Measurements from ENCODE around the gene CCDC127. TPM values are rescaled to one million over a fixed set of nuclear protein-coding genes. Genes with fewer than 3 reads are reported as not detected.

The CCDC127 gene
- total and polyA plus RNA-seq, 2 donors, result 5.7 to 6.5 TPM

- 88% methylated on average over 16 of the region's 16 CpGs for WGBS
- Histone ChIP-seq H3K27ac (ENCODE audit: low read depth) (no peak overlapping the region), H3K36me3 (ENCODE audit: insufficient read depth) (no peaks in the 10 kb centered on the region), H3K4me3 (ENCODE audit: low read depth, low read length) (no peak overlapping the region), H3K4me1 (ENCODE audit: insufficient read depth) (no peaks in the 10 kb centered on the region)
- no peak for DNase-seq (ENCODE audit: extremely low spot score)
These were observed 43.0 kb downstream of the CCDC127 start for GRCh38 chr5:174876-175465.

- no peak for DNase-seq (ENCODE audit: extremely low spot score)
- 96% methylated on average over 5 of the region's 5 CpGs for WGBS
- no peaks in the 10 kb centered on the region for H3K36me3 ChIP-seq (ENCODE audit: insufficient read depth)
- H3K4me1 ChIP-seq (ENCODE audit: insufficient read depth), result no peaks in the 10 kb centered on the region
- no peak overlapping the region for H3K4me3 ChIP-seq (ENCODE audit: low read depth, low read length)
- no peak overlapping the region for H3K27ac ChIP-seq (ENCODE audit: low read depth)
These were observed 43.7 kb downstream of the CCDC127 start for GRCh38 chr5:174291-174600.

- no peak for DNase-seq (ENCODE audit: extremely low spot score)
- 85% methylated on average over 22 of the region's 22 CpGs for WGBS
These were observed 44.3 kb downstream of the CCDC127 start for GRCh38 chr5:173392-174290.

GRCh38 chr5:172841-173251 lies 45.1 kb downstream of the CCDC127 start:
- no peak for DNase-seq (ENCODE audit: extremely low spot score)
- Histone ChIP-seq H3K4me1 (ENCODE audit: insufficient read depth) (no peaks in the 10 kb centered on the region), H3K4me3 (ENCODE audit: low read depth, low read length) (no peak overlapping the region), H3K27ac (ENCODE audit: low read depth) (no peak overlapping the region), H3K36me3 (ENCODE audit: insufficient read depth) (no peaks in the 10 kb centered on the region)
- 83% methylated on average over 17 of the region's 17 CpGs for WGBS

More at GRCh38 chr5:173392-174290, 44.3 kb downstream of the CCDC127 start:
- Histone ChIP-seq H3K27ac (ENCODE audit: low read depth) (no peak overlapping the region), H3K4me3 (ENCODE audit: low read depth, low read length) (no peak overlapping the region), H3K4me1 (ENCODE audit: insufficient read depth) (no peaks in the 10 kb centered on the region), H3K36me3 (ENCODE audit: insufficient read depth) (no peaks in the 10 kb centered on the region)

GRCh38 chr5:172421-172820 lies 45.5 kb downstream of the CCDC127 start:
- DNase-seq (ENCODE audit: extremely low spot score), result no peak
- WGBS, result 72% methylated on average over 13 of the region's 13 CpGs
- no peaks in the 10 kb centered on the region for H3K36me3 ChIP-seq (ENCODE audit: insufficient read depth)
- H3K4me3 ChIP-seq (ENCODE audit: low read depth, low read length), result no peak overlapping the region
- H3K27ac ChIP-seq (ENCODE audit: low read depth), result no peak overlapping the region
- no peaks in the 10 kb centered on the region for H3K4me1 ChIP-seq (ENCODE audit: insufficient read depth)

GRCh38 chr5:171801-172331 lies 46.1 kb downstream of the CCDC127 start:
- DNase-seq (ENCODE audit: extremely low spot score), result no peak
- Histone ChIP-seq H3K4me1 (ENCODE audit: insufficient read depth) (no peaks in the 10 kb centered on the region), H3K36me3 (ENCODE audit: insufficient read depth) (no peaks in the 10 kb centered on the region), H3K4me3 (ENCODE audit: low read depth, low read length) (no peak overlapping the region), H3K27ac (ENCODE audit: low read depth) (no peak overlapping the region)
- 90% methylated on average over 23 of the region's 23 CpGs for WGBS

GRCh38 chr5:170971-171800 lies 46.8 kb downstream of the CCDC127 start:
- no peaks in the 10 kb centered on the region for H3K36me3 ChIP-seq (ENCODE audit: insufficient read depth)
- 81% methylated on average over 37 of the region's 37 CpGs for WGBS
- H3K27ac ChIP-seq (ENCODE audit: low read depth), result no peak overlapping the region
- no peak for DNase-seq (ENCODE audit: extremely low spot score)
- H3K4me3 ChIP-seq (ENCODE audit: low read depth, low read length), result no peak overlapping the region
- H3K4me1 ChIP-seq (ENCODE audit: insufficient read depth), result no peaks in the 10 kb centered on the region

GRCh38 chr5:169728-170094 lies 48.2 kb downstream of the CCDC127 start:
- Histone ChIP-seq H3K27ac (ENCODE audit: low read depth) (no peak overlapping the region), H3K36me3 (ENCODE audit: insufficient read depth) (no peaks in the 10 kb centered on the region), H3K4me3 (ENCODE audit: low read depth, low read length) (no peak overlapping the region), H3K4me1 (ENCODE audit: insufficient read depth) (no peaks in the 10 kb centered on the region)
- 83% methylated on average over 12 of the region's 12 CpGs for WGBS
- no peak for DNase-seq (ENCODE audit: extremely low spot score)

- WGBS, result 70% methylated on average over 32 of the region's 32 CpGs
- no peak overlapping the region for H3K4me3 ChIP-seq (ENCODE audit: low read depth, low read length)
- no peak overlapping the region for H3K27ac ChIP-seq (ENCODE audit: low read depth)
- DNase-seq (ENCODE audit: extremely low spot score), result no peak
- H3K36me3 ChIP-seq (ENCODE audit: insufficient read depth), result no peaks in the 10 kb centered on the region
- no peaks in the 10 kb centered on the region for H3K4me1 ChIP-seq (ENCODE audit: insufficient read depth)
These were observed 48.8 kb downstream of the CCDC127 start for GRCh38 chr5:169071-169727.

- Histone ChIP-seq H3K27ac (ENCODE audit: low read depth) (no peak overlapping the region), H3K4me3 (ENCODE audit: low read depth, low read length) (no peak overlapping the region), H3K4me1 (ENCODE audit: insufficient read depth) (no peaks in the 10 kb centered on the region), H3K36me3 (ENCODE audit: insufficient read depth) (no peaks in the 10 kb centered on the region)
- no peak for DNase-seq (ENCODE audit: extremely low spot score)
- 62% methylated on average over 18 of the region's 18 CpGs for WGBS
These were observed 49.8 kb downstream of the CCDC127 start for GRCh38 chr5:167982-168660.

- Histone ChIP-seq H3K4me1 (ENCODE audit: insufficient read depth) (no peaks in the 10 kb centered on the region), H3K27ac (ENCODE audit: low read depth) (no peak overlapping the region), H3K4me3 (ENCODE audit: low read depth, low read length) (no peak overlapping the region), H3K36me3 (ENCODE audit: insufficient read depth) (no peaks in the 10 kb centered on the region)
- 76% methylated on average over 7 of the region's 7 CpGs for WGBS
- no peak for DNase-seq (ENCODE audit: extremely low spot score)
These were observed 50.4 kb downstream of the CCDC127 start for GRCh38 chr5:167511-167910.

- DNase-seq (ENCODE audit: extremely low spot score), result no peak
- no peaks in the 10 kb centered on the region for H3K36me3 ChIP-seq (ENCODE audit: insufficient read depth)
- WGBS, result 90% methylated on average over 25 of the region's 27 CpGs
- no peak overlapping the region for H3K27ac ChIP-seq (ENCODE audit: low read depth)
- no peak overlapping the region for H3K4me3 ChIP-seq (ENCODE audit: low read depth, low read length)
- H3K4me1 ChIP-seq (ENCODE audit: insufficient read depth), result no peaks in the 10 kb centered on the region
These were observed 51.2 kb downstream of the CCDC127 start for GRCh38 chr5:166441-167372.

All from urinary bladder (tissue), 4 donors.